ENCODE measurements around the gene NDUFV2. TPM values are rescaled to one million over a fixed set of nuclear protein-coding genes. Genes with fewer than 3 reads are reported as not detected.

The NDUFV2 gene
- total and polyA plus RNA-seq, 2 donors (not counting 3 experiments of a cell fraction or from before 2014, with no cell fraction given), result 65.7 to 152 TPM

- H3K9me3 ChIP-seq (replicated peaks; ENCODE audit: control insufficient read depth, insufficient read depth, low read length), result no peaks in the 10 kb centered on the region
- peaks cover 68% of the 10 kb centered on the region for H3K79me2 ChIP-seq (ENCODE audit: control insufficient read depth, insufficient read depth, low read length)
- ChIA-PET CTCF (interaction anchor here (1.4 to 2.1 kb wide), 2 partner anchors 10 to 18 kb away, joined by 3 to 5 read pairs; no protein-coding TSS in a partner anchor), POLR2A (no interaction called here)
- FAIRE-seq, result no peak
- peaks cover 5% of the 10 kb centered on the region for H3K4me1 ChIP-seq (ENCODE audit: control insufficient read depth, extremely low read depth, insufficient read depth, low read length)
- H3K36me3 ChIP-seq (ENCODE audit: control insufficient read depth in 2 of 2, extremely low read depth in 1 of 2, insufficient read depth in 2 of 2, low read length in 2 of 2), result no peaks in the 10 kb centered on the region
- no peaks in the 10 kb centered on the region for H3K27me3 ChIP-seq (ENCODE audit: control insufficient read depth in 2 of 2, insufficient read depth in 2 of 2, low read length in 2 of 2)
- dilution Hi-C loops (cut with MboI; ENCODE audit: extremely low pct_ligation_motif_present, low sequenced_read_pairs), result no loop called here
- BruUV-seq (replicated peaks), result no TSS peak
- no peaks in the 10 kb centered on the region for H3K9me1 ChIP-seq (replicated peaks; ENCODE audit: control insufficient read depth, extremely low read depth, insufficient read depth, low read length)
- H3K4me2 ChIP-seq (ENCODE audit: insufficient read depth, low read length), result no peak overlapping the region
- H2AFZ ChIP-seq (ENCODE audit: low read depth, low read length), result no peak overlapping the region
- no peaks in the 10 kb centered on the region for H4K20me1 ChIP-seq (replicated peaks; ENCODE audit: control insufficient read depth, extremely low read depth, insufficient read depth, low read length)
- H3K9ac ChIP-seq (replicated peaks; ENCODE audit: extremely low read depth, insufficient read depth, low read length), result no peak overlapping the region
- no peak overlapping the region for H3K27ac ChIP-seq (ENCODE audit: insufficient read depth, low read depth, low read length)
- no peak overlapping the region for H3K4me3 ChIP-seq (replicated peaks in 1 of 3; ENCODE audit: insufficient read depth in 1 of 3, low read depth in 1 of 3, low read length in 3 of 3)
- DNase-seq (ENCODE audit: low read depth, low spot score), result no peak
- intact Hi-C loops (cut with micrococcal nuclease), result no loop called here
- no peak for TF ChIP-seq FOS (IDR thresholded peaks at IDR 0.05; ENCODE audit: borderline replicate concordance, insufficient read depth, low read length)
- TF ChIP-seq MAX (IDR thresholded peaks at IDR 0.05; ENCODE audit: insufficient read depth, insufficient read length), result no peak
- TF ChIP-seq JUN (IDR thresholded peaks at IDR 0.05; ENCODE audit: borderline replicate concordance, insufficient read depth, insufficient read length, low read depth), result no peak
- TF ChIP-seq CTCF (IDR thresholded peaks at IDR 0.05; ENCODE audit: extremely low read depth in 1 of 2, insufficient read depth in 1 of 2, low read depth in 1 of 2, low read length in 2 of 2), result no peak
- no peak for TF ChIP-seq POLR2A (IDR thresholded peaks at IDR 0.05; ENCODE audit: low read depth, low read length)
- no peak for TF ChIP-seq EZH2 (IDR thresholded peaks at IDR 0.05; ENCODE audit: borderline replicate concordance, low read depth, low read length, severe bottlenecking)
- no peak for TF ChIP-seq POLR2AphosphoS5 (IDR thresholded peaks at IDR 0.05; ENCODE audit: insufficient read depth, low read depth, low read length)
- no peak for TF ChIP-seq MYC (IDR thresholded peaks at IDR 0.05; ENCODE audit: low read depth, low read length)
- no peak for TF ChIP-seq GATA2 (IDR thresholded peaks at IDR 0.05; ENCODE audit: insufficient read depth, insufficient read length, low read depth, low read length)
Measured at GRCh38 chr18:9178557-9178956, 76.1 kb downstream of the NDUFV2 start.

Data from endothelial cell of umbilical vein (primary cell).